Hematopoietic multipotent progenitor cell treated with erythropoietin and hydrocortisone succinate and interleukin-3 and kit ligand, for 15 days (in vitro differentiated cells): ENCODE measurements around the gene SPRED2.

ENCODE experiments used
- DNase-seq: peaks from one replicate; pipeline ENCODE4 v3.0.0-alpha.2; 2015; ENCODE audit warnings: low spot score

The SPRED2 gene

DNA sequence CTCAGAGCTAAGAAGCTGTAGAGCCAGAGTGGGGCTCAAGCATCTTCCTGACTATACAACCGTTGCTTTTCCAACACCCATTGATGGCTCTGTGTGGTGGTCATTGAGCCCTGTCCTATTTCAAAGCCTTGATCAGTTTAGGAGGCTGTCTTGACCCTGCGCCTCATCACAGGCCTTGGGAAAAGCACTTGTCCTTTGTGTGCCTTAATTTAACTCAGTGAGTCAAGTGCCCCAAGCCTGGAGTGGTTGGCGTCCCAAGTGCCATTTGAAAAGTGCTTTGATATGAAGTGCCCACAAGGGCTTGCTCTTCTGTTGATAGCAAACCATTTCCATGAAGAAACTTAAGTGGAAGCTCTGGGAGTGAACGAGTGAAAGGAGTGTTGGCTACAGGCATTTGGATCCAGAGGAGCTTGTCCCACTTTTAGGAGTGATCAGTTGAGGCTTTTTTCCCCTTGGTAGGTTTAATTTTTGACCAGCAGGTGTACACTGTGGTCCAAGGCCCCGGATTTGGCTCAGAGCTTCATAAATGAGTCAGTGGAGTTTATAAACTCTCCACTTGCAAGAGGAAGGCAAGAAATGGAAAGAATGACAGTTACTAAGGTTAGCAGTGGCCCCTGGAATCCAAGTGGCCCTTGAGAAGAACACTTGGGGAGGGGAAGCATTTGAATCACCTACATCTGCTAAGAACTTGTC is 154.5 kb downstream of the SPRED2 start:
- no peak for DNase-seq

DNA sequence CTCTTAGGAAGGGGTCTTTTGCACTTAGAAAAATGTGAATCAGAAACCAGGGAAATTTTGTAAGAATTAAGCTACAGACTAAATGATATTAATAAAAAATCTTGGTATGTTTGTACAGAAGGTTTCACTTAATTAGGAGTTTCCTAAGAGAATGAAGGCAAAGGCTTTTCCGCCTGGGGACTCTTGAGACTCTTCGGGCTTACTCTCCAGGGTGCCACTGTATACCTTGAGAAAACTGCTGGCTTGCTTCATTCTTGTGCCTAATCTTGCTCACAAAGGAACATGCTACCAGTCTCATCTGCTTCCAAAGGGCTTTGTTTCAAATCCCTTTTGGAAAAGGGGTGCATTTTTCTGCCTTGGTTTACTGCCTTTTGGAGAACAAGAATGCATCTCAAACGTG is 155.3 kb downstream of the SPRED2 start:
- DNase-seq: no peak

GRCh38 chr2:65276609-65277008 is 155.8 kb downstream of the SPRED2 start:
- no peak for DNase-seq

DNA sequence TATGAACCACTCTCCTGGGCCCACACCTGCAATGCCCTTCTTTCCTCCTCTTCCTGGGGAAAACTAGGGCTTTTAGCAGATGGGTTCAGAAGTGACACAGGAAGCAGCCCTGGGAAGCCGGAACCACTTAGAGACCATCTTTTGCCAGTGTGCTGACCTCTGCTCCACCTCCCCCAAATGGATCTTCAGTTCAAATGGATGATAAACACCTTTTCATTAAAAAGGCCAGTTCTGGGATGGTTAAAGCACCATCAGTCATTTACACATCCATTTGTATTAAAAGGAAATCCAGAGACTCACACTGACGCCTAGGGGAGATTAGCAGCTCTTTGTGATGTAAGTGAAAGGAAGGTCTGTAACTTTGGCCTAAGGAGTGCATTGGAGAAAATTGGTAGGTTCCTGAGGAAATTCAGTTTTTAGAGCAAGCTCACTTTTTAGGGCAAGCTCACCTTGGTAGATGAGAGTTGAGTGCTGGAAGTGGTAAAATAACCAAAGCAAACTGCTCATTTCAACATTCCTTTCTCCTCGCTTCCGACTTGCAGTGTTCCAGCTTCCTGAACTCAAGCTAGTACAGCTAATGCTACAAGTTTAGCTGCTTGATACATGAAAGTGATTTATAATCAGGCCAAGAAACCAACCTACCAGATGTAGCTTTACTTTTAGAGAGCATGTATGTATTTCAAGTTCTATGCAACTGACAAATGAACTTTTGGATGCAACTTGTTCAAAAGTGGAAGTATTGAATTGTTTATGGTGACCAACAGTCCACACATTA is 157.1 kb downstream of the SPRED2 start:
- DNase-seq: no peak

DNA sequence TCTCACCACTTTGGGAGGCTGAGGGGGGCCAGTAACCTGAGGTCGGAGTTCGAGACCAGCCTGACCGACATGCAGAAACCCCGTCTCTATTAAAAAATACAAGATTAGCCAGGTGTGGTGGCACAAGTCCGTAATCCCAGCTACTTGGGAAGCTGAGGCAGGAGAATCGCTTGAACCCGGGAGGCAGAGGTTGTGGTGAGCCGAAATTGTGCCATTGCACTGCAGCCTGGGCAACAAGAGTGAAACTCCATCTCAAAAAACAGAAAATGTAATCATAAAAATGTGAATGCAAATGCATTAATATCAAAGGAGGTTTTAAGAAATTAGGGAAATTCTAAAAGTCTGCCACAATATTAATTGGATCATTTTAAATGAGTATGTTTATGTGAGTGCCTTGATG is 159.1 kb downstream of the SPRED2 start:
- DNase-seq: no peak

DNA sequence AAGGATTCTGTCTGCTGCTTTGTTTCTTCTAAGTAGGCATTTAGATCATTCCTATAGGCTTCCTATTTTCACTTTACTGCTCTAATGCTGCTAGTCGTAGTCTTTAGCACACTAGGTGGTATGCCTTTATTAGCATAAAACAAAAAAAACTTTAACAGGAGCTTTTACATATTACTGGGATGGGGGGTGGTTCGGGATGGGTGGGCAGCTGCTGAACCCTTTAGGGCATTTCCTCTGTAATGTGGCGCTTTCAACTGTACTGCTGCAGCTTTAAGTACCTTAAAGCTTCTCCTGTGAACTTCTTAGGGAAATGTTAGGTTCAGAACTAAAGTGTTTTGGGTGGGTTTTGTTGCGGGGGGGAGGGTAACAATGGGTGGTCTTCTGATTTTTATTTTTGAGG is 163.4 kb downstream of the SPRED2 start:
- no peak for DNase-seq

GRCh38 chr2:65267008-65267407 is 165.4 kb downstream of the SPRED2 start:
- no peak for DNase-seq

DNA sequence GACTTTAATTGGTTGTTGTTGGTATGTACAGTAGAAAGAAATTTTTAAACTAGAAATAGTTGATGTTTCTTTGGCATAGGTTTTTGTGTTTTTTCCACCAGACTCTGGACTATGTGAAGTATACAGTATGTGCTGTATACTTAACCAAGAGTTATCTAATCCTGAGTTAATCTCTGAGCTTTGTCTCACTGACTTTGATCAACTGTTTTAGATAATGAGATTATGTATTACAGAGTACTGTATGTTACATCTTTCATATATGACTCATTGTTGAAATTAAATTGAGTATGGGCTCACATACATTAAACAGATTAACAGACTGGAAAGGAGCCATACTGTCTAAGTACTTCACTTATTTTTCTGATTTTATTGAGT is 166.7 kb downstream of the SPRED2 start:
- DNase-seq: no peak

DNA sequence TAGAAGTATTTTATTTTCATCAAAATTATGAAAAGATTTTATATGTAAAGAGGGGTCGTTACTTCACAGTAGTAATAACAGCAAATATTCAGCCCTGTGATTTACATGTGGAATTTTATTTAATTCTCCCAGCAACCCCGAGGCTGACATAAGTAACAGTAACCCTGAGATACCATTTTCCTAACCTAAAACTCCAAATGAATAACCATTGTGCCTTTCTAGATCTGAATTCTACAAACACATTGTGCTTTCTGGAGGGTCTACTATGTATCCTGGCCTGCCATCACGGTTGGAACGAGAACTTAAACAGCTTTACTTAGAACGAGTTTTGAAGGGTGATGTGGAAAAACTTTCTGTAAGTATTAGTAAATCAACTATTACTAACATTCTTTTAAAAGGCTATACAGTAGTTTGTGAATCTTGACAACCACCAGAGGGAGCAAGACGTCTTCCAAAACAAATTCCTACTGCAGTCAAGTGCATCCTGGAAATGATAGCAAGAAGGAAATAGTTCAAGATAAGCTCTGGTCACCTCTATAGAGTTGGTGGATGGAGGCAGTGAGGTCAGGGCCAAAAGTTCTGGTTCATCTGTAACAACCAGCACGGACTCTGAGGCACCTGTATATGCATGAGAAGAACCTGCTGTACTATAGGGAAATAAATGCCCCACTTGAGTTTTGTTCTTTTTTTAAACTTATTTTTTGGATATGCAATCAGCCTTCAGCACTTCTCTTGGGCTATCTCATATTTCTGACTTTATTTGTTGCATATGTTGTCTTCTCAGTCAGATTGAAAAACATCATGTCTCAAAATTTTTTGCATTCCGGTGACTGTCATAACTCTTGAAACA is 167.4 kb downstream of the SPRED2 start:
- DNase-seq: peak; percentile 64

DNA sequence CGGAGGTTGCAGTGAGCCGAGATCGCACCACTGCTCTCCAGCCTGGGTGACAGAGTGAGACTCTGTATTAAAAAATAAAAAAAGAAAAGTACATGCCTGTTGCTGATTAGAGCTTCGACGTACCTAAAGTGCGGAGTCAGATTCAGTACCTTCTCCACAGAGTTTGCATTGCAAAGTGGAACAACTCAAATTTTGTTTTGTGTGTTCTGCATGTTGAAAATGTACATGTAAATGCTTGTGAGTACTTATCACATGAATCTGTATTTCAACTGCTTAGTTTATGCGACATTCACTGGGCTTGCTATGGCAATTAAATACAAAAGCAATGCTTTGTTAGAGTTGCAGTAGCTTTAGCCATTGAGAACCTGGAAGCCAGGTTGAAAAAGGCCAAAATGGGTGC is 168.4 kb downstream of the SPRED2 start:
- no peak for DNase-seq

GRCh38 chr2:65263262-65263661 is 169.1 kb downstream of the SPRED2 start:
- DNase-seq: no peak

- no peak for DNase-seq
These were observed 170.7 kb downstream of the SPRED2 start for GRCh38 chr2:65261676-65262075.
